ENCODE data around the gene RBM10.

The RBM10 gene

GRCh38 chrX:47200385-47201150 lies 55.5 kb downstream of the RBM10 start:
- no peak for DNase-seq
- Mint-ChIP-seq H3K27ac (peak overlapping the region; percentile 92), H3K27me3 (ENCODE audit: low read depth, poor library complexity) (peaks cover 5% of the 10 kb centered on the region), H3K4me3 (no peak overlapping the region), H3K36me3 (ENCODE audit: low read depth) (peaks cover 99% of the 10 kb centered on the region), H3K9me3 (no peaks in the 10 kb centered on the region), H3K4me1 (peaks cover 35% of the 10 kb centered on the region)
- no peak for TF ChIP-seq CTCF (IDR thresholded peaks at IDR 0.05)

- DNase-seq = no peak
- Mint-ChIP-seq H3K27me3 (ENCODE audit: low read depth, poor library complexity) (peaks cover 5% of the 10 kb centered on the region), H3K27ac (peak overlapping the region; percentile 75), H3K4me1 (peaks cover 26% of the 10 kb centered on the region), H3K4me3 (no peak overlapping the region), H3K36me3 (ENCODE audit: low read depth) (peaks cover 99% of the 10 kb centered on the region), H3K9me3 (no peaks in the 10 kb centered on the region)
- no peak for TF ChIP-seq CTCF (IDR thresholded peaks at IDR 0.05)
These were observed 56.4 kb downstream of the RBM10 start for GRCh38 chrX:47201345-47201944.

GRCh38 chrX:47202316-47202715 lies 57.3 kb downstream of the RBM10 start:
- DNase-seq = no peak
- Mint-ChIP-seq H3K9me3 (no peaks in the 10 kb centered on the region), H3K4me1 (peaks cover 18% of the 10 kb centered on the region), H3K27ac (peak overlapping the region; percentile 36), H3K36me3 (ENCODE audit: low read depth) (peaks cover 99% of the 10 kb centered on the region), H3K27me3 (ENCODE audit: low read depth, poor library complexity) (peaks cover 5% of the 10 kb centered on the region), H3K4me3 (no peak overlapping the region)
- TF ChIP-seq CTCF (IDR thresholded peaks at IDR 0.05) = no peak

- no peak for DNase-seq
- peaks cover 5% of the 10 kb centered on the region for H3K27me3 Mint-ChIP-seq (ENCODE audit: low read depth, poor library complexity)
- H3K4me3 Mint-ChIP-seq = no peak overlapping the region
- peaks cover 97% of the 10 kb centered on the region for H3K36me3 Mint-ChIP-seq (ENCODE audit: low read depth)
- H3K27ac Mint-ChIP-seq = no peak overlapping the region
- peaks cover 12% of the 10 kb centered on the region for H3K4me1 Mint-ChIP-seq
- H3K9me3 Mint-ChIP-seq = no peaks in the 10 kb centered on the region
- TF ChIP-seq CTCF (IDR thresholded peaks at IDR 0.05) = no peak
These were observed 57.9 kb downstream of the RBM10 start for GRCh38 chrX:47202877-47203276.

- Mint-ChIP-seq H3K36me3 (ENCODE audit: low read depth) (peaks cover 92% of the 10 kb centered on the region), H3K27ac (no peak overlapping the region), H3K4me3 (no peak overlapping the region), H3K27me3 (ENCODE audit: low read depth, poor library complexity) (peaks cover 2% of the 10 kb centered on the region), H3K4me1 (no peaks in the 10 kb centered on the region), H3K9me3 (no peaks in the 10 kb centered on the region)
- DNase-seq = no peak
- TF ChIP-seq CTCF (IDR thresholded peaks at IDR 0.05) = no peak
These were observed 59.9 kb downstream of the RBM10 start for GRCh38 chrX:47204970-47205369.

GRCh38 chrX:47206316-47206715 lies 61.3 kb downstream of the RBM10 start:
- H3K4me1 Mint-ChIP-seq = no peaks in the 10 kb centered on the region
- no peaks in the 10 kb centered on the region for H3K9me3 Mint-ChIP-seq
- peak overlapping the region; percentile 48 for H3K27ac Mint-ChIP-seq
- H3K27me3 Mint-ChIP-seq (ENCODE audit: low read depth, poor library complexity) = no peaks in the 10 kb centered on the region
- H3K4me3 Mint-ChIP-seq = no peak overlapping the region
- H3K36me3 Mint-ChIP-seq (ENCODE audit: low read depth) = peaks cover 92% of the 10 kb centered on the region
- DNase-seq = no peak
- no peak for TF ChIP-seq CTCF (IDR thresholded peaks at IDR 0.05)
